Cerebellar nuclear complex (tissue), 1 donor: ENCODE data around the gene FUNDC2.

ENCODE experiments used
- DNase-seq, 2 experiments: peaks; one replicate each; lab custom pipeline; 2025; lab: John Stamatoyannopoulos, UW

FUNDC2 gene

DNA sequence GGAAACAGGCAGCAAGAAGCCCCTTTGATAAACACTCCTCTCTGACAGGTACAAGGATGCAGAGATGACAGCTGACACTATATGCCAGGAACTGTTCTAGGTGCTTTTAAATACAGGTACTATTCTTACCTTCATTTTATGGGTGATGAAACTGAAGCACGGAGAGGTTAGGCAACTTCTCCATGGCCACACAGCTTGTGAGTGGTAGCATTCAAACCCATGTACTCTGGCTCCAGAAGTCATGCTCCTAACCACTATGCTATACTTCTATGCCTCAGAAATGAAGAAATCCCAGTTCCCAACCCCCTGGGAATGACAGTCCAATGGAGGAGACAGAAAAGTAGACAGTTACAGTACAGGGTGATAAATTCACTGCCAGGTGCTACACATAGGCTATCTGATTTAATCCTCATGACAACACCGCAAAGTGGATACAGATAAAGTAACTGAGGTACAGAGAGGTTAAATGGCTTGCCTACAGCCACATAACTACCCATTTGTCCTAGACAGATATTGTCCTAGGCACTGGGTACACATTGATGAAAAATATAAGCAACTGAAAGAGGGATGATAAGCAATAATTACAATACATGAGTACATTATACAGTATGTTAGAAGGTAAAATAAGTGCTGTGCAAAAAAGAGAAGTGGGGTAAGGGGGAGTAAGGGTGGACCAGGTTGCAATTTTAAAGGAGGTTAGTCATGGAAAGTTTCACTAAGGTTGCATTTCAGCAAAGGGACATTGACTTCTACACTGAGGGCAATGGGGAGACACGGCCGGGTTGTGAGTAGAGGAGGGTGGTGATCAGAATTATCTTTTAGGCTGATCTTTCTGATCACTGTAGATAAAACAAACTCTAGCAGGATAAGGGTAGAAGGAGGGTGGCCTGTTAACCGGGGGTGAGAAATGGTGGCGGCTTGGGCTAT lies 2.5 kb upstream of the FUNDC2 start:
- DNase-seq: no peak

DNA sequence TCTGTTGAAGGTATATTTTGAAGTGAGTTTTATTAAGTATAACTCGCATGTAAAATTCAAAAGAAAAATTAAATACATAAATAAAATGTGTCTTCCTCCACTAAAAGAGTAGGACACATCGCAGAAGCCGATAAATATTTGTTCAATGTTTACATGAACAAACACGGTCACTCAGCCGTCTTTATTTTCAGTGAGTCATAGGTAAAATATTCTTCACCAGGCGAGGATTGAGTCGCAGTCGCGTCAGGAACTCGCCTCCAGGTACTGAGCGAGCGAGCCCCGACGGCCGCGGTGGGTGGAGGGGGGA lies 271 bp upstream of the FUNDC2 start:
- DNase-seq: no peak

DNA sequence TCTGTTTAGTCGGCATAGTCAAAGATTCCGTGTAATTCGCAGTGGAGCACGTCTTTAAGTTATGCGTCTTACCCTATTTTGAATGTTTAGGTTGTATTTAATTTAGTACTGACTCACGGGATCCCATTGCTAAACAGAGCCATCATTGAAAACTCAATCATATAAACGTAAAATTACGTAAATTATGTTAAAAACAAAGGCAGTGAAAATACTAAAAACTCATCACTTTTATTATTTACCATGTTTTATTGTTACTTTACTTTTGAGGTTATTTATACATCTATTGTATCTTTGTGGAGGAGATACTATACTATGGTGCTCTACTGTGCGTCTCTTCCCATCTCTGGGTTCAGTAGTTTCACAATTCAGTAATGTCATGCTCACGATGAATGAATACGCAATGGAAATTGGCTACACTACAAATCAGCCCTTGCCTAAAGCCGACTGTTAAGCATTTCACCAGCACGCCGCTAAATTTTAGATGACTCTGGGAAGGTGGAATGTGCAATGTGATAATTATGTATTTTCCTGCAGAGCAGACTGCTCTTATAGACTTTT lies 944 bp downstream of the FUNDC2 start:
- DNase-seq: no peak

DNA sequence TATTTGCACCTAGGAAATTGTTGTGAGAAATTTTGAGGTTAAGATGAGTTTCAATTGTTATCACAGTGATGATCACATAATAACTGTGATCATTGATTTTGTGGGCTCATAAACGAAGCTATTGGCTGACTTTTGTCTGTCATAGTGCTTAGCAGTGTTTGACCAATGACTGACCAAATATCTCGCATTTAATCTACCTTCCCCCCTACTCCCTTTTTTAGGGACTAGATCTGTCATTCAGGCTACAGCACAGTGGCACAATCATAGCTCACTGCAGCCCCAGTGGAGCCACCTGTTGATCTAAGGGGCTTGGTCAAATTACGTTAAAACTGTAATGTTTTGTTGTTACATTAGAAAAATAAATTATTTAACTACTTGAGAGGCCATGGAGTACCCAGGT lies 1.5 kb downstream of the FUNDC2 start:
- DNase-seq: no peak

DNA sequence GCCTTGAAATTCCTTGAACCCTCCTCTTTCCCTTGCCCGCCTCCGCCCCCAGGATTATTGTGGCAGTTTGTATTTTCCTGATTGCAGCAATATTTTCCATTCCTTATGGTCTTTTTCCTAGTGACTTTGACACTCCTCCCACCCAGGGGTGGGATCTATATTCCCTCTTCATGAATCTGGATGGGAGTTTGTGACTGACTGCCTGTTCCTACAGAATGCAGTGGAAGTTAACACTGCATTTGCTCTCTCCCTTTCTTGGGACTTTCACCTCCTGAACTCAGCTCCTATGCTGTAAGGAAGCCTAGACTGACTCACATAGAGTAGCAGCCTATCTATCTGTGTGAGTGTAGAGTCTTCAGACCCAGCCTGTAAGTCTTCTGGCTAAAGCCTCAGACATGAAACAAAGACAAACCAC lies 2.2 kb downstream of the FUNDC2 start:
- no peak for DNase-seq

DNA sequence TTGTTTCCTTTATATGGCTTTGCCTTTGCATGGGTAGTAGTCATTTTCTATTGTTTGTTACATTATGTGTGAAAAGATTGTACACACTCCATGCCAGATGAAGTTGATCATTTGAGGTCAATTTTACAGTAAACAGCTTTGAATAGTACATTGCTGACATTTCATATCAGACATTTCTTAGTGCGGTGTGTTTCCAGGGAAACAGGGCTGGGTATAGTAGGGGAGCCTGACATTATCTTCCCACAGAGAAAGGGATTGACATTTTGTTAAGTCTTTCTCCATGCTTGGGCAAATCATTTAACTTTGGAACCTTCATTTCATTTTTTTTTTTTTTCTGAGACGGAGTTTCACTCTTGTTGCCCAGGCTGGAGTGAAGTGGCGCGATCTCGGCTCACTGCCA lies 5.0 kb downstream of the FUNDC2 start:
- DNase-seq: no peak

DNA sequence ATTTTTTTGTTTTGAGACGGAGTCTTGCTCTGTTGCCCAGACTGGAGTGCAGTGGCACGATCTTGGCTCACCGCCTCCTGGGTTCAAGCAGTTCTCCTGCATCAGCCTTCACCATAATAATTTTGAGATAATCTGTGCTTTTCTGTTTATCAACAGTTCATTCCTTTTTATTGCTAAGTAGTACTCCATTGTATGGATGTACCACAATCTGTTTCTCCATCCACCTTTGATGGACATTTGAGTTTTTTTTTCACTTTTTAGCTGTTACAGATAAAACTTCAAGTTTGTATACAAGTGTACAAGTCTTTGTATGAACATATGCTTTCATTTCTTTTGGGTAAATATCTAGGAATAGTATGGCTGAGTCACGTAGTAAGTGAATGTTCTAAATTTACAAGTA lies 9.0 kb downstream of the FUNDC2 start:
- DNase-seq: no peak

DNA sequence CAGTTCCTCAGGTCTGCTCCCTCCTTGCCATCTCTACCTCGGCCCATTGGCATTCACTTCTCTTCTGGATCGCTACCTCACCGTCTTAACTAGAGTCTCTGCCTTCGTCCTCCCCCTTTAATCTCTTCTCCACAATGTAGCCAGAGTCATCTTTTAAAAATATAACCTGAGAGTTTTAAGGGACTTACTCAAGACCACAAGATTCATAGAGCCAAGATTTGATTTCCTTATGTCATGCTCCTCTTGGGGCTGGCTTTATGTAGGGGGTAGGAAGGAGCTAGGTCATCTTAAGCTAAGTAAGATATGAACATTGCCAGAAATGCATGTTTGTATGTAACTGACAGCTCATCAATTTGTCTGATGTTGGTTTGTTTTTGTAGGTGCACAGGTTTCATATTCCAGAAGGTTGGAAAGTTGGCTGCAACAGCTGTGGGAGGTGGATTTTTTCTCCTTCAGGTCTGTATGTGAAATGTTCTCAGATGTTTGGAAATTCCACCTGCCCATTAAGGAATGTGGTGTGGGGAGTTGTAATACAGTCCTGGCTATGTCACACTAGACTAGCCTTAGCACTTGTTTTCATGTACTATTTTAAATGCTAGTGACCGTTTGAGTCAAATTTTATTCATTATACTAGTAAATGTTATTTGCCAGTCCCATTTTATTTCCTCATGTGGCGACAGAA lies 19.6 kb downstream of the FUNDC2 start:
- no peak for DNase-seq

DNA sequence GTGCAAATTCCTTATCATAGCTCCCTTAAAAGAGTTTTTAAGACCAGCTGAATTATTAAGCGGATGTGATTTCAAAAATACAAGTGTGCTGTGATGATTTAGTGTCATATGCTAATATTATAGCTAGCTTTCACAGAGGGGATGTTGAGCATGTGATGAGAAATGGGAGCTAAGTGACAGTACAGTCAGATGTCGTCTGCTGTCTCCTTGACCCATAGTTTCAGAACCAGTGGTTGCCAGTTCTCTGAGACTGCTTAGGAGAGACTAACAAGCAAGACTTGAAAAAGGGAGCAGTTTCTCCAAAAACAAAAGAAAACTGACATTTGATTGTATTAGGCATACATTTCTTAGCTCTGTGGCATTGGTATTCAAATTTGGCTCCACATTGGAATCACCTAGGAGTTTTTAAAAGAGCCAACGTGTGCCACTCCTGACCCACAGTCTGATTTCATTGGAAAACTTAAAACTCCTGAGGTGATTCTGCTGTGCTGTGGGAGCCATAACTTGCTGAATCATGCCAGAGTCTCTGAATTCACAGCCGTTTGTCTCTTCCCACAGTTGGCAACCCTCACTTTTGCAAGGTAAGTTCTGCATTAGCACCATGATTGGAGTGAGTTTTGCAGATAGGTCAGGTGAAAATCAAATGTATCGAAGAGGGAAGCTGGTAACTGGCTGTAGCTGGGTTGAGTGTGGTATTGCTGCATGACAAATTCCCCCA lies 20.3 kb downstream of the FUNDC2 start:
- no peak for DNase-seq

DNA sequence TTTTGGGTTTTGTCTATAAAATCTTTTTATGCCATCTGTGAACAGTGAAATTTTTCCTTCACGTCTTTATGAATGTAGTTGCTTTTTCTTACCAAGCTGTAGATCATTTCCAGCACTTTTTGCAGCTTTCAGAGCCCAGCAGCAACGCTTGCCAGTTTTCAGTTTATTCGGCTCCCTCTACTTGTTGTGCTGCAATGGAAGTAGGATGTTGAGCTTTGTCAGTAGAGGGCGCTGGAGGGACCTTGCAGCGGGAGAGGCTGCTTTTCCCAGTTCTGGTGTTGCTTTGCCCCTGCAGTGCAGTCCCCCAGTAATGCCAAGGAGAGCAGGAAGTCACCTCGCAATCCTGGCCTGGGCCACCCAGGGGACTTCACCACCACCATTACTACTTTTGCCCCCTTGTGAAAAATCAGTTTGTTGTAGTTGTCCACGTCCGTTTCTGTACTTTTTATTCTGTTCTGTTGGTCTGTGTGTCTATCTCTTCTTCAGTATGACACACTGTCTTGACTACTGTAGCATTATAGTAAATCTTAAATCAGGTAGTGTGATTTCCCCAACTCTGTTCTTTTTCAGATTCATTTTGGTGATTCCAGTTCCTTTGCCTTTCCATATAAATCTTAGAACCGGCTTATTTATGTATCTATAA lies 22.5 kb downstream of the FUNDC2 start:
- DNase-seq: no peak

DNA sequence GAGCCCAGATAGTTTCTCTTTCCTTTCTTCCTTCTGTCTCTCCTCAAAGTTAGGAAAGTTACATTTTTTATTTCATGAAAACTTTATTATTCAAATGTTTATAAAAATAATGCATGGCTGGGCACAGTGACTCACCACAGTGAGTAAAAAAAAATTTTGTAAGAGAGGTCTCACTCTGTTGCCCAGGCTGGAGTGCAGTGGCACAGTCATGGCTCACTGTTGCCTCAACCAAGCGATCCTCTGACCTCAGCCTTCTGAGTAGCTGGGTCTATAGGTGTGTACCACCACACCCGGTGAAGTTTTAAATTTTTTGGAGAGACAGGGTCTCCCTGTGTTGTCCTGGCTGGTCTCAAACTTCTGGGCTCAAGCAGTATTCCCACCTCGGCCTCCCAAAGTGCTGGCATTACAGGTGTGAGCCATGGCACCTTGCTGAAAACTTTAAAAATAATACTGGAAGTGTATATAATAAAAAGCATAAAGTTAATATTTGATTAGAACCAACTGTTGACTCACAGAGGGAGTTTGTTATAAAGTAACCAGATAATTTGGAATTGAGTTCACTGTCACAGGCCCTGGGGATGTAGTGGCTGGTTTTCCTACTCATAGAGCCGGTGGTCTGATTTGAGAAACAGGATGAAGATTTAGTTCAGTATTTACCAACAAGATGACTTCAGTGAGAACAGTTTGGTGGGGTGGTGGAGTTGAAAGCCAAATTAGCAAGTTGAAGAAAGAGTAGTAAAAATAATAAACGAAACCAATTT lies 26.3 kb downstream of the FUNDC2 start:
- DNase-seq: no peak

DNA sequence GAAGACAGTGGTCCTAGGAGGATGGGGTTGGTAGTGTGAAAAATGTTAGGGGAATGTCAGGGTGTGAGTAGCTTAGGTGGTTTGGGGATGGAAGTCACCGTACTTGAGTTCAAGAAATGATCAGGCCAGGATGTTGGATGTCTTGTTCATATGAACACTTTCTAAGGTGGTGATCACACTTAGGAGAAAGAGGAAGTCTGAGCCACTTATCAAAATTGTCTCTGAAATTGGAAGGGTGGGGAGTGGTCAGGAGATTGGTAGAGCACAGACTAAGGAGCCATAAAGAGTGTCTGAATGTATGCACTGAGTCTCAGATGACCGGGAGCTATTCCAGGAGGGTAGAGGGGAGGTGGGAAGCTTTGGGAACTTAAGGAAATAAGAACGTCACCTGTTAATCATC lies 27.0 kb downstream of the FUNDC2 start:
- DNase-seq: no peak

DNA sequence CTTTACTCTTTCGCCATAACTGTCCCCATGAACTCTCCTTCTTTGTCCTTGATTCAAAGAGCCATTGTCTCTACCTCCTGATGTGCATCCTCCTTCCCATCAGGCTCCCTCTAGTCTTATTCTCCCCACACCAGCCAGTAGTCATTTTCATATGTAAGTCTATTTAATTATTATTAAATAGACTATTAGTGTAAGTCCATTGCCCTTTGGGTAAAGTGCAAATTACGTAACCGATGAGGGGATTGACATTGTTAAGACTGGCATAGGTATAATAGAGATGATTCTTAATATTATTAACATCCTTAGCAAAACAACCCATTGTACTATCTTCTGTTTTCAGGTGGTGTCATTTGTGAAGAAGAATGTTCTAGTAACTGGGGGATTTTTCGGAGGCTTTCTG lies 27.6 kb downstream of the FUNDC2 start:
- DNase-seq: no peak

DNA sequence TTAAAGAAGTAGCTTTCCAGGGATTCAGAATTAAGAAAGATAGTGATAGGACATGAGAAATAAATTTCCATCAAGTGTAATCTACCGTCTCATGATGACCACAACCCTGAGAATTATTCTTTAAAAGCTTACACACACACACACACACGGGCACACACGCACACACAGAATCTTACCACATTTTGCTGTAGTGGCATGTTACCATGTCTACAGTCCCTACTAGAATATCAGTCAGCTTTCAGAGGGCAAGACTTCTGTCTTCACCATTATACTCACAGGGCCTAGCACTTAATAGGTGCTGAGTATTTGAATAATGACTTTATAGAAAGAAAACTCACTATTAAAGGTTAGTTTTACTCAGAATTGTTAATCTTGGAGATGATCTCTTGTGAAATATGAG lies 28.9 kb downstream of the FUNDC2 start:
- no peak for DNase-seq

DNA sequence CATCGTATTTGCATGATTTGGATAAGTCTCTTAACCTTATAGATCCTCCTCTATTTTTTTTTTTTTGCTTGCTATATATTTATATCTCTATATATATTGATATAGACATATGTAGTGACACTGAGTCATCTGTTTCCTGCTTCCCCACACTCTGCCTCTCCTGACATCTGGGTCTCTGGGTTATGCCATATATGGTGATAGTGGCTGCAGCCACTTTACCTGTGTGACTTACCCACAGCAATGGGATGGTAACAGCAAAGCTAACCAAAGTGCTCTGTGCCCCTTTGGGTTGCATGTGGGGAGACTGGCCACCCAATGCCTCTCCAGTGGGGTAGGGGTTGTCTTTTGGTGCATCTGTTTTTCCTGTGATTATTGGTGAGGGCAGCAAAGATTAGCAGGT lies 29.8 kb downstream of the FUNDC2 start:
- no peak for DNase-seq

DNA sequence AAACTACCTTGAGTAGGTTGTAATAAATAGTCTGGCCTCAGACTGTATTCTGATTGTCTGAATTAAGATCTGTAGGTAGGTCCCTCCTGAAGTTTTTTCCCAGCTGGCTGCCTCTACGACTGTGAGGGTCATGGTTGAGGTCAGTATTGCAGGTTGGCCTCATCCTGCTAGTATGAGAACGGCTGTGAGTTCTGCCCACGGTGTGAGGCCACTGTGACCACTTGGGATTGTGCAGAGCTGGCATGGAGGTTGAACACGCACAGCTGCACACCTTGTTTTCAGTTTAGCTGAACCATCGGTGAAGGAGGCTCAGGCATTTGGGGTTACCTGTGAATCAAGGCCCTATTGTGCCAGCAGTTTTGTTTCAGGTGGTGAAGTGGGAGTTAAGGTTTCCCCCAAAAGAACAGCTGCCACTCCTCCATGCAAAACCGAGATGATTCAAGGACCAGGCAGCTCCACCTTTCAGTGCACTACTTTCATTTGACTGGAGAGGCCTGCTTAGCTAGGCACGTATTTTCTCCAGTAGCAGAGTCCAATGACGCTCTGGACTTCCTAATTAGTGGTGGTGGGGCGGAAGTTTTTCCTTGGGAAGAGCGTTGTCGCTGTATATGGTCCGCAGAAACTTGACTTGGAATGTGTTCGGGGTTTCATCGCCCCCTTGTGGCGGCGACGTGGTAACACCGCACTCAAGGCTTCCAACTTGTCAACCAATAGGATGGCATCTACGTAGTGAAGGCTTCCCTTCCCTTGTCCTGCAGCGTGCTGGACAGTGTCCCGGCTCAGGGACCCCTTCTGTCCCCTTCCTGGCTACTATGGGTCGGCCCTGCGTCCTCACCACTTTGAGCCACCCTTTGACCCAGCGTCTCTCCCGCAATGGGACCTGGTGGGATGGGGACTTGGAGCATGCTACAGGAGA lies 30.5 kb downstream of the FUNDC2 start:
- DNase-seq: peak in 1 of 2 experiments; percentile 1

DNA sequence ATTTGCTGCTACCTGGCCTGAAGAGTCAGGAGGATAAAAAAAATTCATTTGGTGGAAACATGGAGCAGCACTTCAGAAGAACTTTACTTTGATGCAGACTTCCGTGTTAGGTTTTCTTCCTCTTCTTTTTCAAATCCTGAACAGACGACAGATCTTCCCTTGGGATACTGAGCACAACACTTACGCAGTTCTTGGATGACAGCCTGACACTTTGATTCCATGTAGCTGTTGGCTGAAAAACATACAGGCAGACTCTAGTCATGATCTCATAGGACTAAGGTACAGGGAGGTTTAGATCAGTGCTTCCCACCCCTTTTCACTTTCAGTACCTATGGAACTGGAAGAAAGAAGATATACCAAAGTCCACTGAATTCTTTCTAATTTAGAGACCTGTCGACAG lies 35.1 kb downstream of the FUNDC2 start:
- DNase-seq: no peak

DNA sequence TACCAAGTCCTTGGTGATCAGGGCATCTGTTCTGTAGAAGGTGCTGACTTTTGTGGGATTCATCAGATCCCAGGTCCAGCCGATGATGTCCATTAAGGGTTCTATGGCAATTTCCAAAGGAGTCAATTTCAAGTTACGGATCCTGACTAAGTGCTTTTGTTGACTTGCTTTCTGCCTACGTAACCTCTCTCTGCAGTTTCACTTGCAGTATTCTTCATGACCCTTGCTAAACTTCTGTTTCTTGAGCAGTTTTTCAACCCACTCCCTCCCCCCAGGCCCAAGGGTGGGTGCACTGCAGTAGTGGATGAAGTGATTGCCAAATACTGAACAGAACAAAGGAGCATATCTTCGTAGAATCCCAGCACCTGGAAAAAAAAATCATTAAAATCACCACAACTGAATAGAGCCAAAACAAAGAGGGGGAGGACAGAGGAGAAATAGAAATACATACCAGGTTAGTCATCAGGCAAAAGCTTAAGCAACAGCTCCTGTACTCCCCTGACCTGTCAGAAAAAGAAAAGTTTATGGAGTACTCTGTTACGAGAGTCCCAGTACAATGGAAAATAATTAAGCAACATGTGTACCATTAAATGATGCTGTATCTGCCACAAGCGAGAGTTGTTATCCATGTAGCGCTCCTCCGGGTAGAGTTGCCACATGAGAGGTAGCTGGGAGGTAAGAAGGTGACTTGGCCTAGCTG lies 38.5 kb downstream of the FUNDC2 start:
- DNase-seq: no peak

DNA sequence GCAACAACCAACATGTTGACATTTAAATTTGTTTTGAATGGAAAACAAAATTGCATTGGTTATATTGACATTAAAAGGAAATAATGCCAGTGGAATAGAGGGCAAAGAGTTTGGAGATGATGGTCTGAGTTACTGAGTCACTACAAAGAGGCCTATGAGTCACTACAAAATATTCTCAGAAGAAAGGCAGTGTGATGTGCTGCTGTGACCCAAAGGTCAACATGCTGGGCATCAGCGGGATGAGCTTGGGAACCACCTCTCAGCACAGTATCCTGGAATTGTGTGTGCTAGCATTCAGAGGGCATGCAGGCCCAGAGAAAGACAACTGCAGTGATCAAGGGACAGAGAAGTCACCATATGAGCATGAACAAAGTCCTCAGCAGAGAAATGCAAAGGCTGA lies 41.5 kb downstream of the FUNDC2 start:
- DNase-seq: no peak

DNA sequence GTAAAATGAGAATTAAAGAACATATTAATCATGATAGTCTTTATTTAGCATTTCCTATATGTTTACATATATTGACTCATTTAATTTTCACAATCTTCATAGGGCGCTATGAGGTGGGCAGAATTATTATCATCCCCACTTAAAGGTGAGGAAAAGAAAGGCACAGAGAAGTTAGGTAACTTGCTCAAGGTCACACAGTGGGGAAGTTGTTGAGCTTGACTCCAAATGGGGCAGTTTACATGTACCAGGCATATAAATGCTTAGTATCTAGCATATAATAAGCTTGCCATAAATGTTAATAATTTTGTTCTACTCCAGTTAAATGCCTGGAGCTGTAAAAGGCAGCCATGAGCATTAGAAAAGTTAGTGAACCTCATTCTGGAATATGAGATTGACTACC lies 42.8 kb downstream of the FUNDC2 start:
- DNase-seq: no peak
